ENCODE results near the gene SELENOO. TPM values are rescaled to one million over a fixed set of nuclear protein-coding genes. Genes with fewer than 3 reads are reported as not detected.
"Not testable (repeated sequence)": the region's sequence is repeated elsewhere in the genome, so short reads cannot be mapped to it uniquely, and the experiment has no call there.

The SELENOO gene
- total RNA-seq, 1 donor, result 20.7 TPM

- DNase-seq (ENCODE audit: low read depth), result peak; percentile 8
- TF ChIP-seq CTCF (IDR thresholded peaks at IDR 0.05; ENCODE audit: insufficient read depth, low read depth, low read length), result no peak
- H3K4me3 ChIP-seq (ENCODE audit: low read depth, low read length), result peak overlapping the region; percentile 68
These were observed 866 bp upstream of the SELENOO start for GRCh38 chr22:50199829-50200460.

GRCh38 chr22:50201191-50202129 is 649 bp downstream of the SELENOO start:
- TF ChIP-seq CTCF (IDR thresholded peaks at IDR 0.05; ENCODE audit: insufficient read depth, low read depth, low read length), result no peak
- peak overlapping the region; percentile 74 for H3K4me3 ChIP-seq (ENCODE audit: low read depth, low read length)
- DNase-seq (ENCODE audit: low read depth), result peak; percentile 16

GRCh38 chr22:50202130-50202666 is 1.4 kb downstream of the SELENOO start:
- DNase-seq (ENCODE audit: low read depth), result no peak
- peak overlapping the region; percentile 74 for H3K4me3 ChIP-seq (ENCODE audit: low read depth, low read length)
- TF ChIP-seq CTCF (IDR thresholded peaks at IDR 0.05; ENCODE audit: insufficient read depth, low read depth, low read length), result no peak

- TF ChIP-seq CTCF (IDR thresholded peaks at IDR 0.05; ENCODE audit: insufficient read depth, low read depth, low read length), result no peak
- H3K4me3 ChIP-seq (ENCODE audit: low read depth, low read length), result no peak overlapping the region
- no peak for DNase-seq (ENCODE audit: low read depth)
These were observed 2.5 kb downstream of the SELENOO start for GRCh38 chr22:50203288-50203687.

GRCh38 chr22:50204571-50204970 is 3.8 kb downstream of the SELENOO start:
- no peak for DNase-seq (ENCODE audit: low read depth)
- TF ChIP-seq CTCF (IDR thresholded peaks at IDR 0.05; ENCODE audit: insufficient read depth, low read depth, low read length), result no peak
- no peak overlapping the region for H3K4me3 ChIP-seq (ENCODE audit: low read depth, low read length)

GRCh38 chr22:50204998-50205397 is 4.2 kb downstream of the SELENOO start:
- not testable (repeated sequence) for H3K4me3 ChIP-seq (ENCODE audit: low read depth, low read length); DNase-seq (ENCODE audit: low read depth)
